OCI-LY1 (cell line): ENCODE data around the gene ZNF132.

Source experiments
- H2AFZ ChIP-seq: fragments of 200-600 bp; sonication (generic), shearing (Covaris generic); 2 replicates; pipeline ENCODE4 v1.6.0; 2014; ENCODE audit warnings: antibody characterized with exemption, mild to moderate bottlenecking, low read length
- H3F3A ChIP-seq: fragments of 200-600 bp; sonication (generic), shearing (Covaris generic); 2 replicates; pipeline ENCODE4 v1.6.0; 2014; ENCODE audit warnings: mild to moderate bottlenecking, antibody characterized with exemption, low read length, moderate library complexity; ENCODE audit not compliant: insufficient read depth
- H3K27ac ChIP-seq: fragments of 200-600 bp; sonication (generic); 2 replicates; pipeline ENCODE4 v1.5.1; 2014; ENCODE audit warnings: low read length, mixed run types, mild to moderate bottlenecking, low read depth; ENCODE audit not compliant: poor library complexity, severe bottlenecking
- H3K27me3 ChIP-seq: fragments of 200-600 bp; sonication (generic); 2 replicates; pipeline ENCODE4 v1.6.0; 2014; ENCODE audit warnings: antibody characterized with exemption, mild to moderate bottlenecking, low read length, moderate library complexity; ENCODE audit not compliant: insufficient read depth
- H3K36me3 ChIP-seq: fragments of 200-600 bp; sonication (generic); 2 replicates; pipeline ENCODE4 v1.6.1; 2014; ENCODE audit warnings: mild to moderate bottlenecking, antibody characterized with exemption, low read length, moderate library complexity, mixed read lengths; ENCODE audit not compliant: insufficient read depth
- H3K4me1 ChIP-seq: fragments of 200-600 bp; sonication (generic); 2 replicates; pipeline ENCODE4 v1.5.1; 2014; ENCODE audit warnings: mild to moderate bottlenecking, low read length, moderate library complexity; ENCODE audit not compliant: insufficient read depth, severe bottlenecking
- H3K4me2 ChIP-seq: fragments of 200-600 bp; sonication (generic), shearing (Covaris generic); 2 replicates; pipeline ENCODE4 v1.6.1; 2014; ENCODE audit warnings: low read length
- H3K4me3 ChIP-seq: fragments of 200-600 bp; sonication (generic); 2 replicates; pipeline ENCODE4 v1.5.1; 2014; ENCODE audit warnings: low read length, low read depth, mild to moderate bottlenecking, mixed read lengths; ENCODE audit not compliant: poor library complexity, severe bottlenecking
- H3K79me2 ChIP-seq: fragments of 200-600 bp; shearing (Covaris generic); 2 replicates; pipeline ENCODE4 v1.6.1; 2016; ENCODE audit warnings: mixed run types, low read length, mixed read lengths; ENCODE audit not compliant: insufficient read depth
- H3K9ac ChIP-seq: fragments of 200-600 bp; sonication (generic), shearing (Covaris generic); 2 replicates; pipeline ENCODE4 v1.6.1; 2014; ENCODE audit warnings: mild to moderate bottlenecking, low read length, mixed read lengths
- H3K9me2 ChIP-seq: fragments of 200-600 bp; sonication (generic), shearing (Covaris generic); 2 replicates; pipeline ENCODE4 v1.6.1; 2014; ENCODE audit warnings: low read depth, mild to moderate bottlenecking, low read length, mixed read lengths
- H3K9me3 ChIP-seq: fragments of 200-600 bp; shearing (Covaris generic); 2 replicates; pipeline ENCODE4 v1.6.1; 2014; ENCODE audit warnings: low read length, mixed read lengths
- H4K20me1 ChIP-seq: fragments of 200-600 bp; sonication (generic), shearing (Covaris generic); 2 replicates; pipeline ENCODE4 v1.6.0; 2016; ENCODE audit warnings: mild to moderate bottlenecking, low read length; ENCODE audit not compliant: insufficient read depth
- CTCF ChIP-seq: fragments of 200-600 bp; sonication (generic), shearing (Covaris generic); IDR thresholded peaks from 2 replicates; pipeline ENCODE4 v1.5.1; 2017; ENCODE audit warnings: mild to moderate bottlenecking, antibody characterized with exemption, low read length, moderate library complexity, mixed read lengths
- EZH2 ChIP-seq: fragments of 200-600 bp; sonication (generic), shearing (Covaris generic); IDR thresholded peaks from 2 replicates; pipeline ENCODE4 v1.8.0; 2017; ENCODE audit warnings: borderline replicate concordance, mixed run types, mild to moderate bottlenecking, antibody characterized with exemption, low read length, moderate library complexity, mixed read lengths

ZNF132 gene

GRCh38 chr19:58385891-58386575, 53.9 kb downstream of the ZNF132 start:
- peaks cover 35% of the 10 kb centered on the region for H3K36me3 ChIP-seq
- H3K27me3 ChIP-seq, result no peaks in the 10 kb centered on the region
- peaks cover 53% of the 10 kb centered on the region for H3K4me1 ChIP-seq
- peak overlapping the region; percentile 68 for H3K4me2 ChIP-seq
- peak overlapping the region; percentile 98 for H3K4me3 ChIP-seq
- H3F3A ChIP-seq, result 0 out of 2 replicates have a peak, but pooled peaks cover 4% of the 10 kb centered on the region
- H3K9me3 ChIP-seq, result no peaks in the 10 kb centered on the region
- peak overlapping the region; percentile 89 for H3K9ac ChIP-seq
- no peaks in the 10 kb centered on the region for H4K20me1 ChIP-seq
- H2AFZ ChIP-seq, result no peak overlapping the region
- H3K9me2 ChIP-seq, result no peaks in the 10 kb centered on the region
- H3K27ac ChIP-seq, result peak overlapping the region; percentile 88
- peaks cover 21% of the 10 kb centered on the region for H3K79me2 ChIP-seq
- TF ChIP-seq EZH2 (no peak), CTCF (no peak)

GRCh38 chr19:58385313-58385890, 54.6 kb downstream of the ZNF132 start:
- peaks cover 29% of the 10 kb centered on the region for H3K36me3 ChIP-seq
- H3K4me3 ChIP-seq, result peak overlapping the region; percentile 98
- peak overlapping the region; percentile 88 for H3K27ac ChIP-seq
- TF ChIP-seq EZH2, result no peak
- no peak for TF ChIP-seq CTCF
- no peaks in the 10 kb centered on the region for H4K20me1 ChIP-seq
- peaks cover 21% of the 10 kb centered on the region for H3K79me2 ChIP-seq
- peak overlapping the region; percentile 68 for H3K4me2 ChIP-seq
- H3K4me1 ChIP-seq, result peaks cover 49% of the 10 kb centered on the region
- no peak overlapping the region for H2AFZ ChIP-seq
- H3F3A ChIP-seq, result 0 out of 2 replicates have a peak, but pooled peaks cover 4% of the 10 kb centered on the region
- no peaks in the 10 kb centered on the region for H3K9me3 ChIP-seq
- no peaks in the 10 kb centered on the region for H3K27me3 ChIP-seq
- H3K9ac ChIP-seq, result peak overlapping the region; percentile 89
- H3K9me2 ChIP-seq, result no peaks in the 10 kb centered on the region

GRCh38 chr19:58382997-58383603, 56.9 kb downstream of the ZNF132 start:
- Histone ChIP-seq H3K4me3 (no peak overlapping the region), H3K9ac (peak overlapping the region; percentile 18; the same call in 1 of the 2 replicates), H3K79me2 (peaks cover 10% of the 10 kb centered on the region)

More at GRCh38 chr19:58382997-58383603, 56.9 kb downstream of the ZNF132 start:
- Histone ChIP-seq H3K27me3 (no peaks in the 10 kb centered on the region), H2AFZ (no peak overlapping the region), H3F3A (no peaks in the 10 kb centered on the region), H3K9me2 (no peaks in the 10 kb centered on the region), H3K36me3 (peaks cover 8% of the 10 kb centered on the region), H3K27ac (peak overlapping the region; percentile 63), H4K20me1 (no peaks in the 10 kb centered on the region), H3K9me3 (no peaks in the 10 kb centered on the region), H3K4me1 (peaks cover 51% of the 10 kb centered on the region), H3K4me2 (peak overlapping the region; percentile 91; the same call in 1 of the 2 replicates)
- TF ChIP-seq EZH2 (no peak), CTCF (no peak)
